ENCODE data around the gene VPS41.

DNA sequence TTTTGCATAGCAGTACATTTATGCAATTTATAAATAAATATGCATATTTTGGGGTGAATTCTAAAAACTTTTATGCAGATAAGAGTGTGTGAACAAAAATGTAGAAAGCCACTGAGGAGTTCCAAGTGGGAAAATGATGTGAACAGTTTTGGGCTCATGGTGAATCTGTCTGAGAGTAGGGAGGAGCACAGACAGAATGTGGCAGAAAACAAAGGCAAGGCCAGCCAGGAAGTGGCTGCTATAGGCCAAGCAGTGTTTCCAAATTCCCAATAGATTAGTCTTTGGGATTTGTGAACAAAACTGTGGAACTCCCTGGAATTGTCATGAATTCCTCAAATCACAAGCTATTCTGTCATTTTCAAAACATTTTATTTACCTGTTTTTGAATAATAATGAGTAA is 204.2 kb downstream of the VPS41 start:
- TF ChIP-seq EZH2phosphoT487 (IDR thresholded peaks at IDR 0.05; ENCODE audit: borderline replicate concordance, low read depth, low read length): no peak
- no peak for TF ChIP-seq CTCF (conservative IDR thresholded peaks at IDR 0.05; ENCODE audit: low read length)

Data from OCI-LY7 (cell line).